HepG2 (cell line): ENCODE data around the gene NT5C2. TPM values are rescaled to one million over a fixed set of nuclear protein-coding genes. Genes with fewer than 3 reads are reported as not detected.

Experiments
- ATF7-NPFF ChIP-seq: sonication (generic); formaldehyde crosslinking; IDR thresholded peaks from 2 replicates; pipeline ENCODE4 v1.8.1; 2023; ENCODE audit warnings: mild to moderate bottlenecking, low read depth, missing genetic modification reagents, moderate library complexity
- FOXP1 ChIP-seq, 2 experiments: fragments of 450-650 bp in 1 of 2; IDR thresholded peaks; 2 replicates each; pipeline ENCODE4 v1.6.1; 2017 to 2018; ENCODE audit warnings: antibody characterized with exemption in 1 of 2
- HDAC1 ChIP-seq: sonication (generic); formaldehyde crosslinking; IDR thresholded peaks from 2 replicates; pipeline ENCODE4 v1.5.1; 2020; ENCODE audit warnings: mild to moderate bottlenecking, missing genetic modification reagents
- MAFK ChIP-seq, 2 experiments: IDR thresholded peaks in 1 of 2; conservative IDR thresholded peaks in 1 of 2; 2 replicates each; pipeline ENCODE4 v1.6.1; 2011; ENCODE audit warnings: improper control_type of control experiment in 2 of 2, low read length in 2 of 2
- MTF1 ChIP-seq: sonication (generic); formaldehyde crosslinking; IDR thresholded peaks from 2 replicates; pipeline ENCODE4 v1.5.0; 2020; ENCODE audit warnings: missing genetic modification reagents
- NR2F1 ChIP-seq, 2 experiments: fragments of 450-650 bp in 1 of 2; formaldehyde crosslinking in 1 of 2; IDR thresholded peaks; 2 replicates each; pipeline versions ENCODE4 v1.5.0 to v1.6.1; 2016 to 2020; ENCODE audit warnings: mild to moderate bottlenecking in 1 of 2, missing compliant biosample characterization in 1 of 2, missing genetic modification reagents in 1 of 2, moderate library complexity in 1 of 2
- POLR2A ChIP-seq, 2 experiments: IDR thresholded peaks; 2 replicates each; pipeline ENCODE4 v1.6.1; 2011; ENCODE audit warnings: low read depth in 2 of 2, low read length in 2 of 2, mild to moderate bottlenecking in 1 of 2, moderate library complexity in 1 of 2; ENCODE audit not compliant: insufficient read depth in 1 of 2
- REXO4 ChIP-seq: sonication (generic); formaldehyde crosslinking; IDR thresholded peaks from 2 replicates; pipeline ENCODE4 v1.8.0; 2022; ENCODE audit warnings: missing genetic modification reagents, mild to moderate bottlenecking, borderline replicate concordance
- ZBTB20 ChIP-seq: sonication (generic); formaldehyde crosslinking; IDR thresholded peaks from 2 replicates; pipeline ENCODE4 v1.8.1; 2023; ENCODE audit warnings: missing genetic modification reagents, low read depth, mild to moderate bottlenecking, borderline replicate concordance
- ZBTB21 ChIP-seq: sonication (generic); formaldehyde crosslinking; IDR thresholded peaks from 2 replicates; pipeline ENCODE4 v1.4.0; 2020; ENCODE audit warnings: missing genetic modification reagents
- ZFP37 ChIP-seq: sonication (generic); formaldehyde crosslinking; IDR thresholded peaks from 2 replicates; pipeline ENCODE4 v1.4.0; 2020; ENCODE audit warnings: missing genetic modification reagents, borderline replicate concordance
- ZFP82 ChIP-seq: sonication (generic); formaldehyde crosslinking; IDR thresholded peaks from 2 replicates; pipeline ENCODE4 v1.5.1; 2020; ENCODE audit warnings: mild to moderate bottlenecking, missing genetic modification reagents, borderline replicate concordance
- ZIK1 ChIP-seq: sonication (generic); formaldehyde crosslinking; IDR thresholded peaks from 2 replicates; pipeline ENCODE4 v1.5.0; 2020; ENCODE audit warnings: mild to moderate bottlenecking, low read depth, missing genetic modification reagents, borderline replicate concordance
- ZKSCAN5 ChIP-seq: sonication (generic); formaldehyde crosslinking; IDR thresholded peaks from 2 replicates; pipeline ENCODE4 v1.5.1; 2020; ENCODE audit warnings: mild to moderate bottlenecking, missing genetic modification reagents
- ZNF326 ChIP-seq: sonication (generic); formaldehyde crosslinking; IDR thresholded peaks from 2 replicates; pipeline ENCODE4 v1.4.0; 2020; ENCODE audit warnings: missing genetic modification reagents, borderline replicate concordance
- ZNF569 ChIP-seq: sonication (generic); formaldehyde crosslinking; IDR thresholded peaks from 2 replicates; pipeline ENCODE4 v1.5.0; 2020; ENCODE audit warnings: mild to moderate bottlenecking, missing genetic modification reagents, moderate library complexity, borderline replicate concordance
- ZNF790 ChIP-seq: sonication (generic); formaldehyde crosslinking; IDR thresholded peaks from 2 replicates; pipeline ENCODE4 v1.8.0; 2022; ENCODE audit warnings: missing genetic modification reagents, mild to moderate bottlenecking, borderline replicate concordance
- ZSCAN30 ChIP-seq: sonication (generic); formaldehyde crosslinking; IDR thresholded peaks from 2 replicates; pipeline ENCODE4 v1.5.0; 2020; ENCODE audit warnings: mild to moderate bottlenecking, missing genetic modification reagents
- polyA plus RNA-seq, 8 experiments: library from polyadenylated mRNA; depleted of rRNA in 3 of 8; stranded (reverse) in 7 of 8; unstranded in 1 of 8; fragments of >200 nt; fragmentation: Illumina TruSeq in 4 of 8; extraction: Trizol in 4 of 8; gene quantifications; 2 replicates each; pipeline versions ENCODE4 v1.2.1 to v1.2.3, GENCODE V29; 2011 to 2016; ENCODE audit warnings: low read depth in 4 of 8, missing spikeins in 1 of 8, mixed read lengths in 1 of 8; ENCODE audit not compliant: insufficient read depth in 1 of 8
- total RNA-seq, 5 experiments: library from RNA; depleted of rRNA; stranded (reverse); fragments of >200 nt; fragmentation: Illumina TruSeq; extraction: Trizol; gene quantifications; 2 replicates each; pipeline ENCODE4 v1.2.3, GENCODE V29; 2016; ENCODE audit warnings: low read depth in 1 of 5
- TF ChIP-seq, protein P1 (sequence below): sonication (generic); formaldehyde crosslinking; IDR thresholded peaks from 2 replicates; pipeline ENCODE4 v1.4.0; 2020; ENCODE audit warnings: missing genetic modification reagents
- TF ChIP-seq, protein P2 (sequence below): sonication (generic); formaldehyde crosslinking; IDR thresholded peaks from 2 replicates; pipeline ENCODE4 v1.4.0; 2020; ENCODE audit warnings: missing genetic modification reagents
- TF ChIP-seq, protein P3 (sequence below): sonication (generic); formaldehyde crosslinking; IDR thresholded peaks from 2 replicates; pipeline ENCODE4 v1.8.0; 2022; ENCODE audit warnings: mild to moderate bottlenecking, missing genetic modification reagents; ENCODE audit not compliant: insufficient replicate concordance

Gene NT5C2
- total and polyA plus RNA-seq, 2 of the 13 experiments (the other 11 are each of a cell fraction or from before 2014, with no cell fraction given), result 40.6 to 55.2 TPM

DNA sequence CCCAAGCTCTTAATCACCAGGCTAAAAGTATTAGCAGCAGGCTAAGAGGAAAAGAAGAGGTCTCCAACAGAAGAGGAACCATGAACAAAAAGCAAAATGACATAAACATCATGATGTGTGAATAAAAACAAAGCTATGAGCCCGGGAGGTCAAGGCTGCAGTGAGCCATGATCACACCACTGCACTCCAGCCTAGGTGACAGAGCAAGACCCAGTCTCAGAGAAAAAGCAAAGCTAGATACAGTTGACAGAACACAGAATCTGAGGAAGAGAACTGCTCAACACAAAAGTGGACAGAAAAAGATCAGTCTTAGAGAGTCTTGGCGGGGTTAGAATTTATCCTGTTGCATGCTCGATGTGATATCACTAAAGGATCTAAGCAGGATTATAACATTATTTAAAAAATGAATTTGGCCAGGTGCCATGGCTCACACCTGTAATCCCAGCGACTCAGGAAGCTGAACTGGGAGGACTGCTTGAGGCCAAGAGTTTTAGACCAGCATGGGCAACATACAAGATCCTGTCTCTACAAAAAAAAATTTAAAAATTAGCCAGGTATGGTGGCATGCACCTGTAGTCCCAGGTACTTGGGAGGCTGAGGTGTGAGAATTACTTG is 37.5 kb downstream of the NT5C2 start (continued):
- no peak for TF ChIP-seq ZBTB20 (CRISPR knock-in tag)
- no peak for TF ChIP-seq ZBTB21 (CRISPR knock-in tag)
- TF ChIP-seq, protein P1, sequence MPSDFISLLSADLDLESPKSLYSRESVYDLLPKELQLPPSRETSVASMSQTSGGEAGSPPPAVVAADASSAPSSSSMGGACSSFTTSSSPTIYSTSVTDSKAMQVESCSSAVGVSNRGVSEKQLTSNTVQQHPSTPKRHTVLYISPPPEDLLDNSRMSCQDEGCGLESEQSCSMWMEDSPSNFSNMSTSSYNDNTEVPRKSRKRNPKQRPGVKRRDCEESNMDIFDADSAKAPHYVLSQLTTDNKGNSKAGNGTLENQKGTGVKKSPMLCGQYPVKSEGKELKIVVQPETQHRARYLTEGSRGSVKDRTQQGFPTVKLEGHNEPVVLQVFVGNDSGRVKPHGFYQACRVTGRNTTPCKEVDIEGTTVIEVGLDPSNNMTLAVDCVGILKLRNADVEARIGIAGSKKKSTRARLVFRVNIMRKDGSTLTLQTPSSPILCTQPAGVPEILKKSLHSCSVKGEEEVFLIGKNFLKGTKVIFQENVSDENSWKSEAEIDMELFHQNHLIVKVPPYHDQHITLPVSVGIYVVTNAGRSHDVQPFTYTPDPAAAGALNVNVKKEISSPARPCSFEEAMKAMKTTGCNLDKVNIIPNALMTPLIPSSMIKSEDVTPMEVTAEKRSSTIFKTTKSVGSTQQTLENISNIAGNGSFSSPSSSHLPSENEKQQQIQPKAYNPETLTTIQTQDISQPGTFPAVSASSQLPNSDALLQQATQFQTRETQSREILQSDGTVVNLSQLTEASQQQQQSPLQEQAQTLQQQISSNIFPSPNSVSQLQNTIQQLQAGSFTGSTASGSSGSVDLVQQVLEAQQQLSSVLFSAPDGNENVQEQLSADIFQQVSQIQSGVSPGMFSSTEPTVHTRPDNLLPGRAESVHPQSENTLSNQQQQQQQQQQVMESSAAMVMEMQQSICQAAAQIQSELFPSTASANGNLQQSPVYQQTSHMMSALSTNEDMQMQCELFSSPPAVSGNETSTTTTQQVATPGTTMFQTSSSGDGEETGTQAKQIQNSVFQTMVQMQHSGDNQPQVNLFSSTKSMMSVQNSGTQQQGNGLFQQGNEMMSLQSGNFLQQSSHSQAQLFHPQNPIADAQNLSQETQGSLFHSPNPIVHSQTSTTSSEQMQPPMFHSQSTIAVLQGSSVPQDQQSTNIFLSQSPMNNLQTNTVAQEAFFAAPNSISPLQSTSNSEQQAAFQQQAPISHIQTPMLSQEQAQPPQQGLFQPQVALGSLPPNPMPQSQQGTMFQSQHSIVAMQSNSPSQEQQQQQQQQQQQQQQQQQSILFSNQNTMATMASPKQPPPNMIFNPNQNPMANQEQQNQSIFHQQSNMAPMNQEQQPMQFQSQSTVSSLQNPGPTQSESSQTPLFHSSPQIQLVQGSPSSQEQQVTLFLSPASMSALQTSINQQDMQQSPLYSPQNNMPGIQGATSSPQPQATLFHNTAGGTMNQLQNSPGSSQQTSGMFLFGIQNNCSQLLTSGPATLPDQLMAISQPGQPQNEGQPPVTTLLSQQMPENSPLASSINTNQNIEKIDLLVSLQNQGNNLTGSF (CRISPR knock-in tag), result no peak
- TF ChIP-seq ZNF326, result no peak
- TF ChIP-seq, protein P2, sequence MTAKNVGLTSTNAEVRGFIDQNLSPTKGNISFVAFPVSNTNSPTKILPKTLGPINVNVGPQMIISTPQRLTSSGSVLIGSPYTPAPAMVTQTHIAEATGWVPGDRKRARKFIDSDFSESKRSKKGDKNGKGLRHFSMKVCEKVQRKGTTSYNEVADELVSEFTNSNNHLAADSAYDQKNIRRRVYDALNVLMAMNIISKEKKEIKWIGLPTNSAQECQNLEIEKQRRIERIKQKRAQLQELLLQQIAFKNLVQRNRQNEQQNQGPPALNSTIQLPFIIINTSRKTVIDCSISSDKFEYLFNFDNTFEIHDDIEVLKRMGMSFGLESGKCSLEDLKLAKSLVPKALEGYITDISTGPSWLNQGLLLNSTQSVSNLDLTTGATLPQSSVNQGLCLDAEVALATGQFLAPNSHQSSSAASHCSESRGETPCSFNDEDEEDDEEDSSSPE (CRISPR knock-in tag), result no peak
- no peak for TF ChIP-seq FOXP1 (IDR thresholded peaks at IDR 0.05)
- TF ChIP-seq FOXP1 (CRISPR knock-in tag; IDR thresholded peaks at IDR 0.05), result 0 out of 2 replicates have a peak, but pooled peaks have one; percentile 7
- TF ChIP-seq ZKSCAN5 (CRISPR knock-in tag), result no peak
- no peak for TF ChIP-seq ZFP82
- no peak for TF ChIP-seq ZIK1
- TF ChIP-seq, protein P3, sequence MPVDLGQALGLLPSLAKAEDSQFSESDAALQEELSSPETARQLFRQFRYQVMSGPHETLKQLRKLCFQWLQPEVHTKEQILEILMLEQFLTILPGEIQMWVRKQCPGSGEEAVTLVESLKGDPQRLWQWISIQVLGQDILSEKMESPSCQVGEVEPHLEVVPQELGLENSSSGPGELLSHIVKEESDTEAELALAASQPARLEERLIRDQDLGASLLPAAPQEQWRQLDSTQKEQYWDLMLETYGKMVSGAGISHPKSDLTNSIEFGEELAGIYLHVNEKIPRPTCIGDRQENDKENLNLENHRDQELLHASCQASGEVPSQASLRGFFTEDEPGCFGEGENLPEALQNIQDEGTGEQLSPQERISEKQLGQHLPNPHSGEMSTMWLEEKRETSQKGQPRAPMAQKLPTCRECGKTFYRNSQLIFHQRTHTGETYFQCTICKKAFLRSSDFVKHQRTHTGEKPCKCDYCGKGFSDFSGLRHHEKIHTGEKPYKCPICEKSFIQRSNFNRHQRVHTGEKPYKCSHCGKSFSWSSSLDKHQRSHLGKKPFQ, result peak; percentile 96
- TF ChIP-seq MAFK (conservative IDR thresholded peaks at IDR 0.05 in 1 of 2, IDR thresholded peaks at IDR 0.05 in 1 of 2; ENCODE audit: low read length in 2 of 2), result no peak
- no peak for TF ChIP-seq MTF1
- no peak for TF ChIP-seq ZSCAN30 (CRISPR knock-in tag)
- TF ChIP-seq ZNF569, result no peak
- TF ChIP-seq ZFP37, result no peak
- TF ChIP-seq NR2F1 (CRISPR knock-in tag; IDR thresholded peaks at IDR 0.05), result peak; percentile 32 to 39; a peak in 1 of 4 replicates
- TF ChIP-seq REXO4 (CRISPR knock-in tag), result no peak
- TF ChIP-seq POLR2A (IDR thresholded peaks at IDR 0.05; ENCODE audit: insufficient read depth in 1 of 2, low read depth in 2 of 2, low read length in 2 of 2), result no peak
- TF ChIP-seq HDAC1, result no peak
- TF ChIP-seq ATF7-NPFF, result no peak
- TF ChIP-seq ZNF790, result no peak
